SHP77 treated with DMSO at 0.1 percent for 48 hours (cell line): ENCODE results near the gene SFTPD.
"Not testable (repeated sequence)": the region's sequence is repeated elsewhere in the genome, so short reads cannot be mapped to it uniquely, and the experiment has no call there.

Experiments
- DNase-seq: peaks from one replicate; lab custom pipeline; 2025; lab: John Stamatoyannopoulos, UW

The SFTPD gene

GRCh38 chr10:79925614-79926013, 23.3 kb downstream of the SFTPD start:
- DNase-seq = no peak

DNA sequence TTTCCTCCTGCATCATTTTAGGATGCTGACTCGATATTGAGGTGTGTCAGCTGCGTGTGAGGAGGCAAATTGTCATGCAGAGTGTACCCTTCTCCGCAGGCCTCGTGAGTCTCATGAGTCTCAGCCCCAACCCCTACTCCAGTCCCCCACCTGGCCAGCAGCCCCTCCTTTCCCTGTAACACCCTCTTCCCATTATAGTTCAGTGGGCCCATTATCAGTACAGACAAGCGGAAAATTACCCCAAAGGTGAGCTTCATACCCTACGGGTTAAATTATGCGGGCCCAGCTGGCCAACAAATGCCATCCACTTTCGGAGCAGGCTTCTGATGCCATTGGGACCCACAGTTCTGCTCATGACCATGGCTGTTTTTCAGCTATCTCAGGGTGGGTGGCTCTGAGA, 25.2 kb downstream of the SFTPD start:
- DNase-seq = no peak

- no peak for DNase-seq
These were observed 25.8 kb downstream of the SFTPD start for GRCh38 chr10:79923145-79923544.

GRCh38 chr10:79922011-79922412, 26.9 kb downstream of the SFTPD start:
- not testable (repeated sequence) for DNase-seq

DNA sequence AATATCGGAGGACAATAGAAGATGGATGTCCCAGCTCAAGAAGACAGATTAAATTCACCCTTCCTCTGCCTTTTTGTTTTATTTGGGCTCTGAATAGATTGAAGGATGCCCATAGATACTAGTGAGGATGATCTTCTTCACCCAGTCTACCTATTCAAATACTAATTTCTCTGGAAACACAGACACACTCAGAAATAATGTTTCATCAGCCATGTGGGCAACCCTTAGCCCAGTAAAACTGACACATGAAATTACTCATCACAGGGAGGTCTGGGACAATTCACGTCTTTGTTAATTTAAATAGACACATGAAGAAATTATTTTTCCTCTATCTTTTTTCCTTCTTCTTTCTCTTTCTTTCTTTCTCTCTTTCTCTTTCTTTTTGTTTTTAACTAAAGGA, 33.1 kb downstream of the SFTPD start:
- DNase-seq = not testable (repeated sequence)

GRCh38 chr10:79914512-79914911, 34.4 kb downstream of the SFTPD start:
- not testable (repeated sequence) for DNase-seq

DNA sequence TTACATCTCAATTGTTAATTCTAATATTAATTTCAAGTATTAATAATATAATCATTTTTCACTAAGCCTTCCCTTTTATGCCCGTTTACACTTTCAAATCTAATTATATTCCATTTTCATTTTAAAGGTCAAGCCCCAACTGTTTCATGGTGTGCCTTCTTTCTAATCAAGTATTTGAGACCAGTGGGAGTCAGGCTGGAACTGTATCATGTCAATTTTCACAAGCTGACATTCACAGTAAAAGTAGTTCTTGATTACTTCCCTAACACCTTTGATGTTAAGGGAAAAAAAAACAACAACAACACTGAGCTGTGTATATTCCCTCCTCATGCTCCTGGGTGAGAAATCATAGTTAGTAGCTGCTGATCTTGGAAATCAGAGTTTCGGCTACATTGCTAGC, 38.1 kb downstream of the SFTPD start:
- no peak for DNase-seq

- DNase-seq = no peak
These were observed 38.6 kb downstream of the SFTPD start for GRCh38 chr10:79910344-79910743.

- no peak for DNase-seq
These were observed 43.3 kb downstream of the SFTPD start for GRCh38 chr10:79905322-79906314.

DNA sequence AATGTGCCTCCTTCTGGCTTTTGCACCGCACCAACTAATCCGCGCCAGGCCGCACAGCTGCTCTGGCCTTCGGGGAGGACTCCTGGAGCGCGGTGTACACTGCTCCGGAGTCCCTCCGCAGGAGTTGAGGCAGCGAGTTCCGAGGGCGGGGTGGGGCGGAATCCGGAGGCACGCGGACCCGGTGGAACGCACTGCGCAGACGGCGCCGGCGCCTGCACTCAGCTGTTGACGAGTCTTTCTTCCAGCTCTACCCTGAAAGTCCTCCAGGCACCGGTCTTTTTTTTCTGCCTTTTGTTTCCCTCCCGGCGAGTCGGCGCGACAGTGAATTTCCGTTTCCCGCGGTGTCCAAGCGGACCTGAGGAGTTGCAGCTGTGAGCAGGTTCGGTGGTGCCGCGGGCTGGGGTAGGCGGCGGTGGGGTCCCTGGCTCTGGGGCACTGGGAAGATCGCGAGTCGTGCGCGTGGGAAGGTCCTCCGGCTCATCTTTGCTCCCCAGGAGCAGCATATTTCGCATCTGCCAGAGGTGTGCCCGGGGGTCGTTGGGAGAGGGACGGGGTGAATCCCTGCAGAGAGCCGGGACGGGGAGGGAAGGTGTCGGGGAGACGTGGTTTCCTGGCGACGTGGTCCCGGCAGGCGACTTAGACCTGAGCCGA, 44.1 kb downstream of the SFTPD start:
- DNase-seq = no peak

GRCh38 chr10:79901571-79901970, 47.3 kb downstream of the SFTPD start:
- DNase-seq = not testable (repeated sequence)

GRCh38 chr10:79898597-79899325, 50.1 kb downstream of the SFTPD start:
- no peak for DNase-seq

DNA sequence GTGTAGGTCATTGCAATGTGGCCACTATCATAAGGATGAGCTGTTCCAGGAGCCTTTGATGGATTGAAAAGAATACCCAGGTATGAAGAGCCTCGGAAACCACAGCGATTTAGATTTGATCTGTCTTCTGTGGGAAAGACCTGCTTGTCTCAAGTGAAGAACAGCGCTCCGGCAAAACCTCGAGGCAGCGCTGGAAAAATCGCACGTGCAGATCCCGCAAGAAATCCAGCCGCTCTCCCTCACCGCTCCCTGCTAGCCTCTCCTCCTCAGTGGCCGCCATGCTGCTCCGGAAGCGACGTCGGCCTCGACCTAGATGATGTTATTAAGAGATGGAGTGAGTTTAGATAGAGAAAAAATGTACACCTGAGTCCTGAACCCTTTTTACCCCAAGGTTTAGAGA, 56.0 kb downstream of the SFTPD start:
- not testable (repeated sequence) for DNase-seq

GRCh38 chr10:79890469-79890868, 58.4 kb downstream of the SFTPD start:
- no peak for DNase-seq

DNA sequence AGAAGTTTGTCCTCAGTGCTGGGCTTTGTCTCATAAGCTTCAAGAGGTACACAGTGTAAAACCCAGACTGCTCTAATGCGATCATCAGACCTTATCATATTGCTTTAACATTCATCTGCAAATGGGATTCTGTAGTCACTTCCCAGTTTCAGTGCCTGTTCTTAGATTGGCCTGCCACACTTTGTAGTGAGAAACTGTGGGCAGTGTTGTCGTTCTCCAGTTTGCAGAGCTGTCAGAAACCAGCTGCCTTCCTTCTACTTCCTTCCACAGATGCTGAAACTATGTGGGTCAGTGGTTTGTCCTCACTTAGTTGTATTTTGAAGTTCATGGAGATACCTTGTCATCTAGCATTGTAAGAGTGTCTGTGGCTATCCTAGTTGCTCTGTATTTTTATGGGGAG, 59.9 kb downstream of the SFTPD start:
- not testable (repeated sequence) for DNase-seq
